WERI-Rb-1 (cell line): Measurements from ENCODE around the gene PPFIBP1.

ENCODE experiments used
- DNase-seq: peaks from one replicate; pipeline ENCODE4 v3.0.0-alpha.2; 2020
- H3K27ac ChIP-seq: fragments of 250-450 bp; sonication (Bioruptor Pico); 2 replicates; pipeline ENCODE4 v1.5.1; 2020; ENCODE audit warnings: mild to moderate bottlenecking, moderate library complexity
- H3K27me3 ChIP-seq: fragments of 250-450 bp; sonication (Bioruptor Pico); 2 replicates; pipeline ENCODE4 v1.5.1; 2021; ENCODE audit warnings: mild to moderate bottlenecking, low read depth, moderate library complexity; ENCODE audit not compliant: insufficient read depth, severe bottlenecking
- H3K36me3 ChIP-seq: fragments of 250-450 bp; sonication (Bioruptor Pico); 2 replicates; pipeline ENCODE4 v1.5.1; 2020; ENCODE audit warnings: mild to moderate bottlenecking, moderate library complexity
- H3K4me3 ChIP-seq: 2 replicates; pipeline ENCODE4 v1.5.1; 2011; ENCODE audit warnings: low read depth, mild to moderate bottlenecking, control low read depth, low read length
- H3K9me3 ChIP-seq: fragments of 250-450 bp; sonication (Bioruptor Pico); 2 replicates; pipeline ENCODE4 v1.5.1; 2021; ENCODE audit warnings: mild to moderate bottlenecking, moderate library complexity; ENCODE audit not compliant: severe bottlenecking
- CTCF ChIP-seq: IDR thresholded peaks from 2 replicates; pipeline ENCODE4 v1.5.1; 2011; ENCODE audit warnings: low read depth, mild to moderate bottlenecking, control low read depth, inconsistent platforms, low read length

The PPFIBP1 gene

GRCh38 chr12:27619308-27619707 is 95.3 kb downstream of the PPFIBP1 start:
- DNase-seq = no peak
- Histone ChIP-seq H3K27ac (no peak overlapping the region), H3K27me3 (no peaks in the 10 kb centered on the region), H3K36me3 (no peaks in the 10 kb centered on the region), H3K4me3 (no peak overlapping the region), H3K9me3 (no peaks in the 10 kb centered on the region)
- TF ChIP-seq CTCF = no peak

GRCh38 chr12:27620121-27620520 is 96.1 kb downstream of the PPFIBP1 start:
- Histone ChIP-seq H3K27me3 (no peaks in the 10 kb centered on the region), H3K4me3 (no peak overlapping the region), H3K27ac (no peak overlapping the region), H3K36me3 (no peaks in the 10 kb centered on the region), H3K9me3 (no peaks in the 10 kb centered on the region)
- TF ChIP-seq CTCF = no peak
- DNase-seq = no peak

GRCh38 chr12:27622436-27623195 is 98.6 kb downstream of the PPFIBP1 start:
- H3K4me3 ChIP-seq = no peak overlapping the region
- TF ChIP-seq CTCF = no peak
- H3K27me3 ChIP-seq = no peaks in the 10 kb centered on the region
- no peaks in the 10 kb centered on the region for H3K36me3 ChIP-seq
- H3K9me3 ChIP-seq = no peaks in the 10 kb centered on the region
- no peak for DNase-seq
- no peak overlapping the region for H3K27ac ChIP-seq

- no peak for TF ChIP-seq CTCF
- H3K36me3 ChIP-seq = no peaks in the 10 kb centered on the region
- no peak for DNase-seq
- no peak overlapping the region for H3K27ac ChIP-seq
- no peak overlapping the region for H3K4me3 ChIP-seq
- H3K9me3 ChIP-seq = no peaks in the 10 kb centered on the region
- H3K27me3 ChIP-seq = no peaks in the 10 kb centered on the region
Observed at GRCh38 chr12:27623645-27624044, 99.6 kb downstream of the PPFIBP1 start.

- no peak for TF ChIP-seq CTCF
- DNase-seq = no peak
- no peak overlapping the region for H3K27ac ChIP-seq
- H3K9me3 ChIP-seq = no peaks in the 10 kb centered on the region
- no peaks in the 10 kb centered on the region for H3K36me3 ChIP-seq
- H3K27me3 ChIP-seq = no peaks in the 10 kb centered on the region
- H3K4me3 ChIP-seq = no peak overlapping the region
Observed at GRCh38 chr12:27624586-27624985, 100.6 kb downstream of the PPFIBP1 start.
